NCI-H146 treated with DMSO at 0.1 percent for 48 hours (cell line): ENCODE results near the gene PPP4C.

Experiments
- DNase-seq: peaks from one replicate; lab custom pipeline; 2025; ENCODE audit not compliant: unreplicated experiment; lab: John Stamatoyannopoulos, UW

PPP4C gene

DNA sequence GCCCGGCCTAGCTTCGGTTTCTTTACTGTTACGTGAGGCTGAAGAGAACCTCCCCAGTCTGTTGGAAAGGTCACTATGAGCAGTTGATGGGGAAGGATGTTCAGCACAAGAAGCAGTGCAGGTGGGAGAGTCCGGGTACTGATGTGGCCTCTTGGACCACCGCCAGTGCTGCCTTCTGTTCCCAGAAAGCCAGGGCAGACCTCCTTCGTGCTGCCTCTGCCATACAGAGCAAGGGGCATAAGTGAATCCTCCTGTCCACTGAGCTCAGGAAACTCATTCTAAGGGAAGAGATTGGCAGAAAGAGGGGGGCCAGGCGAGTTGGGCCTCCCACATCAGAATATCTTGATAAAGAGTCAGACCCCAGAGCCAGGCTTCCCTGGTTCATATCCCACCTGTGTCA lies 3.7 kb downstream of the PPP4C start:
- DNase-seq: no peak

DNA sequence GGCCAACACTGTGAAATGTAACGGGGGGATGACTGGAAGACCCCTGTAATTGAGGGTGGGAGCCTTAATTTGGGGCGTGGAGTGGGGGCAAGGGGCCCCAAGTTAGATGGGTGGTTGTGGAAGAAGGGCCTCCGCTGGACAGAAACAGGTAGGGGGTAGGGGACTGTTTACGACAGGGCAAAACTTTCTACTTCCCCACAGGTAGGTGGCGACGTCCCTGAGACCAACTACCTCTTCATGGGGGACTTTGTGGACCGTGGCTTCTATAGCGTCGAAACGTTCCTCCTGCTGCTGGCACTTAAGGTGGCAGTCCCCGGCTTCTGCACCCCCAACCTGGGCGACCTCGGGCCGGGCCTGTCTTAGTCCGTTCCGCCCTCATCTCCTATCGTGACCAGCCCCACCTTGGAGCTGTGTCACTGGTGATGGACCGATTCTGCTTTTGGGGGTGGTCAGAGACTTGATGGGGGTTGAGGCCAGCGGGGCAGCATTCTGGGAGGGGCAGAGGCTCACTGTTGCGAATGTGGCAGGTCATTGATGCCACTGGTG lies 6.8 kb downstream of the PPP4C start:
- DNase-seq: no peak

GRCh38 chr16:30083216-30084055 lies 7.6 kb downstream of the PPP4C start:
- DNase-seq: no peak

- no peak for DNase-seq
These were observed 8.5 kb downstream of the PPP4C start for GRCh38 chr16:30084096-30084815.

GRCh38 chr16:30084816-30085159 lies 9.0 kb downstream of the PPP4C start:
- no peak for DNase-seq

DNA sequence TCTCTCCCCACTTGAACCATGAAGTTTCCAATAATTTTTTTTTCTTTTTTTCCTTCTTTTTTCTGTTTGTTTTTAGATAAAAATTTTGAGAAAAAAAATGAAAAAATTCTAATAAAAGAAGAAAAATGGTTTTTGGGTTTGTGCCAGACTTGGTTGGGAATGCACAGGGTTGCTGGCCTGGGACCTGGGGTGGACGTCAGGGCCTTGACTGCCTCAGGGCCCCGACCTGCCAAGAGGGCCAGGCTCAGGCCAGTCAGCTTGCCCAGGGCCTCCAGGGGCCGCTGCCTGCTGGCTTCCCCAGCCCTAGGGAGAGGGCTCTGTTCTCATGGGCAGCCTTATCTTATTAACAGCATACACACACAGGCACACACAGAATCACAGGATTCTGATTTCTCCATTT lies 9.5 kb downstream of the PPP4C start:
- DNase-seq: no peak

DNA sequence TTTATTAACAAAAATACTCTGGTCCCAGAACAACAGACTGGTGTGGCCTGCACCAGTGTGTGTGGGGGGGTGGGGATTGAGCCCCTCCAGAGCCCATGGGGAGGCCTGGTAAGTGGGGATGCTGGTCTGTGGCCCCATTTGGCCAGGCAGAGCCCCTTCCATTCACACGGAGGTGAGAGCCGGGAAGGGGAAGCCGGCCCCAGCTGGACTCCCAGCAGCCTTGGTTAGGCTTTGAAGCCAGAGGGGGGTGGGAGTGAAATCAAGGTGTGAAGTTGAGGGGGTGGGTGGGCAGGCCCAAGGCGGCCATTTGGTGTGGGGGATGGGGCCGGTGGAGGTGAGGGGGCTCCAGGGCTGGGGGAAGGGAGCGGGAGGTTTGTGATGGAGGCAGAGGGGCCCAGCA lies 10.0 kb downstream of the PPP4C start:
- no peak for DNase-seq

GRCh38 chr16:30086291-30087140 lies 10.7 kb downstream of the PPP4C start:
- no peak for DNase-seq

DNA sequence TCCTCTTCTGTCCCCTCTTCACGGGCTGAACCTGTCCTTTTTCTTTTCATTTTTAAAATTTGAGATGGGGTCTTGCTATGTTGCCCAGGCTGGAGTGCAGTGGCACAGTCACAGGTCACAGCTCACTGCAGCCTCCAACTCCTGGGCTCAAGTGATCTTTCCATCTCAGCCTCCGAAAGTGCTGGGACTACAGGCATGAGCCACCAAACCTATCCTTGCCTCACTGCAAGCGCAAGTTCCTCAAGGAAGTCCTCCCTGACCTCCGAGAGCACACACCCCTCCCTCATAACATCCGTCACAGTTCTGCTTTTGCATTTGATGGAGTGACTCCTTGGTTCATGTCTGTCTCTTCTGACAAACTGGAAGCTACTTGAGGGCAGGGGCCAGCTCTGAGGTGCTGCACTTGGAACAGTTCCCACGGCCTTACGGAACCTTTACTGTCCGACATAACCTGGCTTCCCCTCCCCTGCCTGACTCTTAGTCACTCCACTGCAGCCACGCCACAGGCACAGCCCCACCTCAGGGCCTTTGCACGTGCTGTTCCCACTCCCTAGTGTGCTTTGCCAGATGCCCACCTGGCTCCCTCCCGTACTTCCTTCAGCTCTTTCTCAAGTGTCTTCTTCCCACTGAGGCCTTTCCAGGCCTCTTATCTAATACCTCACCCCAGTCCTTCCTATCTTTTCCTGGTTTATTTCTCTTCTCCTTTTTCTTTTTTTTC lies 11.5 kb downstream of the PPP4C start:
- DNase-seq: no peak

DNA sequence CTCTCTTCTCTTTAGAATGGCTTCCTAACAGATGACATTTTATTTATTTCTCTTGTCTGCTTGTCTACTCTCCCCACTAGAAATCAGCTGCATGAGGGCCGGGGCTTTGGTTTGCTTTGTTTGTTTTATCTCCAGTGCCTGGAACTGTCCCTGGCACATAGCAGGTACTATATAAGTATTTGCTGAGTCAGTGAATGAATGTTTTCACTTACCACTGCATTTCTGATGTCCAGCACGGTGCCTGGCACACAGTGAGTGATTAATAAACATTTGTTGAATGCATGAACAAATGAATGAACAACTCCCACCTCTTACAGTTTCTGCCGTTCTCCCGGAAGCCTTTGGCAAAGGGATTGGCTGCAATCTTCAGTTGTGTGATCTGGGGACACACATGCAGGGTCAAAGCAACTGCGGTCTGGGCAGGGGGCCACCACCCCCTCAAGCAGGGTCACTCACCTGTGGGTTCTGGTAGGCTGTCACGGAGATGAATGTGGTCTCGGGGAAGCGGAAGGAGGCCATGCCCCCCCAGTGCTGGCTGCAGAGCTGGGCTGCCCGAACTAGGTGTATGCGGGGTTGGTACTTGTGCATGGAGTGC lies 12.5 kb downstream of the PPP4C start:
- DNase-seq: no peak

DNA sequence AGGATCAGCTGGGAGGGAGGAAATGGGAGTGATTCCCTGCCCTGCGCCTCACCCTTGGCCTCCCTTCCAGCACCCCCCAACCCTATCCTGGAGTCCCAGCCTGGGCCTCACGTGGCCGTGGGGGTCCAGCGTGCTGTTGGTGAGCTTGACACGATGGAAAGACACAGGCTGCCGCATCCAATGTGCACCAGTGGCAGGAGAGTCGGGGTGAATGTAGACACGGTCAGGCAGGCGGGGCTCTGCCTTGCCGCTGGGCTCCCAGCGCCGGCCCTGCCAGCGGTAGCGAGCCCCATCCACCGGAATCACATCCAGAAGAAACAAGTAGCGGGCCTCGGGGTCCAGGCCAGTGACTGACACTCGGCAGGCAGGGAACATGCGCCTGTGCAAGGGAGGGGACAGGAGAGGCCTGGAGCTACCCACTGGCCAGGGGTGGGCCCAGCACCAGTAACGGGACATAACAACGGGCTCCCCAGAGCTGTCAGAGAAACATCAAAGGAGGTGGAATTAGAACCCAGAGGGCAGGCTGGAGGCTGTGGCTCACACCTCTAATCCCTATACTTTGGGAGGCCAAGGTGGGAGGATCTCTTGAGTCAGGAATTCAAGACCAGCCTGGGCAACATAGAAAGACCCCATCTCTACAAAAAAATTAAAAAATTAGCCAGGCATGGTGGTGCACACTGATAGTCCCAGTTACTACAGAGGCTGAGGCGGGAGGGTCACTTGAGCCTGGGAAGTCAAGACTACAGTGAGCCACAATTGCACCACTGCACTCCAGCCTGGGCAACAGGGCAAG lies 13.2 kb downstream of the PPP4C start:
- DNase-seq: no peak

DNA sequence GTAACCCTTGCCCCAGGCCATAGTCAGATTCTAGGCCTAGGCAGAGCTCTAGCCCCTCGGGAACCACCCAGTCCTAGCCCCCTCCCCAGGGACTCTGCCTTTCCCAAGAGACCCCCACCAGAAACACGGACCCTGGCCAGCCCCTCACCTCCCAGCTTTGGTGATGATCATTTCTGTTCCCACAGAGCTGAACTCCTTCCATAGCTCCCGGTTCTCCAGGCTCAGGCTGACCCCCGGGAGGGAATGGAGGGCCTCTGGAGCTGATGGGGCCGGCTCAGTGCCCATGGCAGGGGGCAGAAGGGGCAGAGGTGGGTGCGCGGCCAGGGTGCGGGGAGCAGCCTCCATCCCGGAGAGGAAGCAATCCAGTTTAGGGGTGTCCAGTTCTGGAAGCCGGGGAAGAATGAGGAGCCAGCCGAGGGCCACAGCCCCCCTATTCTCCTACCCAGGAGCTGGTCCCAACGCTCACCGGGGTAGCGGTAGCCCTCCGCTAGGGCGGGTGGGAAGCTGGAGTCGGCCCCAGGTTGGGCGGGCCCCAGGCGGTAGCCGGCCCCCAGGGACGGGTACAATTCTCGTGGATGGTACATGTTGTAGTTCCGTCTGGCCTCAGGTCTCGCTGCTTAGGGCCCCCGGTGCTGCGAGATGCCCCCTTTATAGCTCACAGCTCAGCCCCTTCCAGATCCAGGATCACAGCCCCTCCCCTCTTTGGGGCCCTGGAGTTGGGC lies 15.0 kb downstream of the PPP4C start:
- no peak for DNase-seq

- DNase-seq: peak; percentile 80
These were observed 15.9 kb downstream of the PPP4C start, which contains the start of gene TBX6 for GRCh38 chr16:30091474-30092372. Gene TBX6, minus strand, starts transcription at chr16:30091924. Its CDS starts 731 bp downstream, at chr16:30091193.

- DNase-seq: no peak
These were observed 16.7 kb downstream of the PPP4C start for GRCh38 chr16:30092373-30093010.

GRCh38 chr16:30094541-30095165 lies 18.9 kb downstream of the PPP4C start:
- no peak for DNase-seq

DNA sequence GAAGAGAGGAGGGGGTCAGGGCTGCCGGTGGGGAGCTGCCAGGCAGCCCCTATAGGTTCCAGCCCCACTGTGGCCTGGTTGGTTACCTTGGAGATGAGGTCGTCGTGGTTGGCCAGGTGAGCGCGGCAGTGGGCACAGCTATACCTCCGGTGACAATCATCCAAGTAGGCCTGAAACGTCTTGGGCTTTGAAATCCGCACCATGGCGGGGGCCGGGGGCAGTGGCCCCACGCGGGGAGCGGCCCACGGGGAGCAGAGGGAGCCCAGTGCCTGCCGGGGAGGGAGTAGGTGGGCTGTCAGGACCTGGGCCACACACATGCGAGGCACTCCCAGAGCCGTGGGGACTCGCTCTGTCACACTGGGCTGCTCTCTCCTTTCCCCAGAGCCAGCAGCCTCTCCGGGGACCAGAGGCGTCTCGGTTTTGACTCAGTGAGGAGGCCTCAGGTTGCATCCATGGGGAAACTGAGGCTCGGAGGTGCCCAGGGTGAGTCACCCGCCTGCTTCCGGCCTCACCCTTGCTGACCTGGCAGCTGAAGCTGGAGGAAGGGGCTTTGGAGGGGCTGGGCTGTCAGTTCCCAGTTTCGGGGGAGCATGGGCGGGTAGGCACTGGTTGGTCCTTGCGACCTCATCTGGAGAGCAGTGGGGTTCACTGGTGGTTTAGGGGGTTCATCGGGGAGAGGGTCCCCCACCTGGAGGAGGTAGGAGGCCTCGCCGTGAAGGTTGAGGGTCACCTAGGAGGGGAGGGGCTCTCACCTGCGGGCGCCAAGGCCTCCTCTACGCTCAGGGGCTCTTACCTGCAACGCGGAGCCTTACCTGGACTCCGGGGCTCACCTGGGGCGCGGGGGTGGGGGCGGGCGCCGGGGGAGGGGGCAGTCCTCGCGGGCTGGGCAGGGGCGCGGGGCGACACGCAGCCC lies 19.6 kb downstream of the PPP4C start:
- no peak for DNase-seq
